ENCODE results near the gene UVSSA.

Gene UVSSA

DNA sequence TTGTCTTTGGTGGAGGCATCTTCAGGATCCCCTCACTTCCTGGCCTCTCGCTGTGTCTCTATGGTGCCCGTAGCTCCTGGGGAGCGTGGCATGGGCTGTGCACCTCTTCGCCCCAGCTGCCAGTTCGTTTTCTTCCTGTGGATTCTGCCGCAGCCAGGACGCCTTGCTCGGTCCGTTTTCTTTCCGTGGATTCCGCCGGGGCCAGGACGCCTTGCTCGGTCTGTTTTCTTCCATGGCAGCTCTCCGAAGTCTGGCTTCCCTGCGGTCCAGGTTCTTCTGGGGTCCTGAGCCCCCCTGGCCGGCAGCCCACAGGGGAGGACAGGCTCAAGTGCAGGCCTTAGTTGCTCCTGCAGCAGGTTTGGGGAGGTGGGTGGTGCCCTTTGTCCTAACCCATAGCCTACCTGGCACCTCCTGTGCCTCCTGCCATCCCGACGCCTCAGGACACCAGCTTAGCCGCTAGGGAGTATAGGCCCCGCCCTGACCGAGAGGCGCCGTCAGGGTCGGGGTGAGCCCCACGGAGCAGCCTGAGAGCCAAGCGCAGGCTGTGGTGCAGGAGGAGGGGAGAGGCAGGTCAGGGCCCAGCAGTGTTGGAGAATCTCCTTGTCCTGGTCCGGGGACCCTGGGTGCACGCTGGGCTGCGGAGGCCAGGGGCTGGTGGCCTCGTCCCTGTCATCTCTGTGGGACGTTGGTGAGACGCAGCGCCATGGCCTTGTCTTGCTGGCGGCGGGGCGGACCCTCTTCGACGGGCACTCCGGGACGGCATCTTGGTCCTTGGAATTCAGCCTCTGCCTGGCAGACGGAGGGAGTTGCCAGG lies 27.1 kb downstream of the UVSSA start:
- H3K4me1 ChIP-seq (ENCODE audit: insufficient read depth, low read length) = no peaks in the 10 kb centered on the region
- no peak overlapping the region for H3K27ac ChIP-seq (ENCODE audit: low read length)
- no peak overlapping the region for H3K9ac ChIP-seq (ENCODE audit: low read depth, low read length)
- no peaks in the 10 kb centered on the region for H3K9me3 ChIP-seq (ENCODE audit: insufficient read depth, low read depth, low read length)
- H3K27me3 ChIP-seq (ENCODE audit: insufficient read depth, low read length) = no peaks in the 10 kb centered on the region
- no peak overlapping the region for H3K4me3 ChIP-seq (ENCODE audit: low read length)
- no peaks in the 10 kb centered on the region for H3K36me3 ChIP-seq (ENCODE audit: insufficient read depth, low read depth, low read length)

DNA sequence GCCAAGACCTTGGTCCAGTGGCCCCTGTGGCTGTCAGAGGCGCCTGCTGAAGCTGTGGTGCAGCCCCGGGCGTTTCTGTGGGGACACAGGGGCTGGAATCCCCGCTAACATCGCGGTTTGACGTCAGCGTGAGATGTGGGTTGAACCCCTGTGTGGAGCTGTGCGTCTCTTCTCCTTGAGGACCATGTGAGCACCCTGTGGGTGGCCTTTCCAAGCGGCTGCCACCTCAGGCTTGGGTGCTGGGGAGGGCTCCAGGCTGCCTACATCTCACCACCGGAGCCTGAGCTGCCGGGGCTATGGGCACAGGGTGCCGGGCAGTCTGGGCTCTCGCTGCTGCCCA lies 27.7 kb downstream of the UVSSA start:
- Histone ChIP-seq H3K27ac (ENCODE audit: low read length) (no peak overlapping the region), H3K9ac (ENCODE audit: low read depth, low read length) (no peak overlapping the region), H3K9me3 (ENCODE audit: insufficient read depth, low read depth, low read length) (no peaks in the 10 kb centered on the region), H3K27me3 (ENCODE audit: insufficient read depth, low read length) (no peaks in the 10 kb centered on the region), H3K4me3 (ENCODE audit: low read length) (no peak overlapping the region), H3K4me1 (ENCODE audit: insufficient read depth, low read length) (no peaks in the 10 kb centered on the region), H3K36me3 (ENCODE audit: insufficient read depth, low read depth, low read length) (no peaks in the 10 kb centered on the region)

DNA sequence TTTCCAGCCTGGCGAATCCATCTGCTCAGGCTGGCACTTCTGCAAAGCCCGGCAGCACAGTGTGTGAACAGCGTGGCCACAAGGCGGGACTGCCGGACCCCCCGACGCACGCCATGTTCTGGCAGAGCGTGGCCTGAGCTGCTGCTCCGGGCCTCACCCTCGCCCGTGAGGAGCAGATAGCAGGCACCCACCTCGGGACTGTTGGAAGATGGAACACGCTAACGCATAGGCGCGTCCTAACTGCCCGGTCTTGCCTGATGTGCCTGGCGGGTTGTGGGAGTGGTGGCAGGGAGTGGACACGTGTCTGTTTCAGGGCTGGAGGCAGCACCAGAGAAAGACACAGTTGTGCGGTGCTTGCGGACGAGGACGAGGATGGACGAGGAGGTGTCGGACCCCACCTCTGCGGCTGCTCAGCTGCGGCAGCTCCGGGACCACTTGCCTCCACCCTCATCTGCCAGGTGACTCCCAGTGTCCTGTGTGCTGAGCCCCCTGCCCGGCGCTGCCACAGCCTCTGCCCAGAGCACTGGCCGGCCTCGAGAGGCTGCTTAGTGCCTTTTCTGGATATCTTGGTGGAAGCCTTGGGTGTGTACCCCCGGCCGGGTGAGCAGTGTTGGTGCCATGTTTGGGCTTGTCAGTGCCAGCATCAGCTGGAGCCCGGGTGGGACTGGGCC lies 28.2 kb downstream of the UVSSA start:
- Histone ChIP-seq H3K27ac (ENCODE audit: low read length) (no peak overlapping the region), H3K4me3 (ENCODE audit: low read length) (no peak overlapping the region), H3K9ac (ENCODE audit: low read depth, low read length) (no peak overlapping the region), H3K9me3 (ENCODE audit: insufficient read depth, low read depth, low read length) (no peaks in the 10 kb centered on the region), H3K4me1 (ENCODE audit: insufficient read depth, low read length) (no peaks in the 10 kb centered on the region), H3K36me3 (ENCODE audit: insufficient read depth, low read depth, low read length) (no peaks in the 10 kb centered on the region), H3K27me3 (ENCODE audit: insufficient read depth, low read length) (no peaks in the 10 kb centered on the region)

DNA sequence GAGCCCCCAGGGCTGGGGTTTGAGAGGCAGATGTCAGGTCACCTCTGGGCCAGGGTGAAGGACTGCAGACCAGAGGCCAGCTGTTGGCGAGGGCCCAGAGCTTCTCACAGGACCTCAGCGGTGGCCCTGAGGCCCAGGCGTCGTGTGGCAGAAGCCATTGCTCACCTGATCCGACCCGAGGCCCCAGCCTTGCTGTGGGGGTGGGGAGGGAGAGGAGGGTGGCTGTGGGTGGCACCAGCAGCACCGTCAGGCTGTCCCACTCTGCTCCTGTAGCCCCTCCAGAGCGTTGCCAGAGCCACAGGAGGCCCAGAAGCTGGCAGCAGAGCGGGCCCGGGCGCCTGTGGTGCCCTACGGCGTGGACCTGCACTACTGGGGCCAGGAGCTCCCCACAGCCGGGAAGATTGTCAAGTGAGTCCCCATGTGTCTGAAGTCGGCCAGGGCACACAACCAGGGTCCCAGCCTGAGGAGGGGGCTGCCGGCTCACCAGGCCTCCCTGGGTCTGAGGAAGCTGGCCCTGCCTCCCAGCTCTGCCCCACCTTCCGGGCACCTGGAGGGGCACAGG lies 28.8 kb downstream of the UVSSA start:
- Histone ChIP-seq H3K27ac (ENCODE audit: low read length) (no peak overlapping the region), H3K9ac (ENCODE audit: low read depth, low read length) (no peak overlapping the region), H3K4me3 (ENCODE audit: low read length) (no peak overlapping the region), H3K36me3 (ENCODE audit: insufficient read depth, low read depth, low read length) (no peaks in the 10 kb centered on the region), H3K27me3 (ENCODE audit: insufficient read depth, low read length) (no peaks in the 10 kb centered on the region), H3K4me1 (ENCODE audit: insufficient read depth, low read length) (no peaks in the 10 kb centered on the region), H3K9me3 (ENCODE audit: insufficient read depth, low read depth, low read length) (no peaks in the 10 kb centered on the region)

DNA sequence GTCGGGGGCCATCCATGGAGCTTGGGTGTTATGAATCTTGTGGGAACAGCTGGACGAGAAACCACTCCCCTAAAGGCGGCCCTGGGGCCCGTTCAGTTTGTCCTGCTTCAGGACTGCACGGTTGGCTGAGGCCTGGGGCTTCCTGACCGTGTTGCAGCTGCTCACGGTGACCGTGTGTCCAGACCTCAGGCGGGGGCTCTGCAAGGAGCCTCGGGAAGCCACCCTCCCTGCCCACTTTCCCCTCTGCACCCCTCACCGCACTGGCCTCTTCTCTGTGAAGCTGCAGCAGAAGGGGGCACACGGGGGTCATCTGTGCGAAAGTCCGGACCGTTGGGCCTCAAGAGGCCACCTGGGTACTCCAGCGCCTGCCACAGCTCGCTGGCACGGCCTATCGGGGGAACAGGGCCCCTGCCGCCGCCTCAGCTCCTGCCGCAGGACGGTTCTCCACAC lies 29.4 kb downstream of the UVSSA start:
- no peak overlapping the region for H3K4me3 ChIP-seq (ENCODE audit: low read length)
- no peaks in the 10 kb centered on the region for H3K4me1 ChIP-seq (ENCODE audit: insufficient read depth, low read length)
- H3K9ac ChIP-seq (ENCODE audit: low read depth, low read length) = no peak overlapping the region

DNA sequence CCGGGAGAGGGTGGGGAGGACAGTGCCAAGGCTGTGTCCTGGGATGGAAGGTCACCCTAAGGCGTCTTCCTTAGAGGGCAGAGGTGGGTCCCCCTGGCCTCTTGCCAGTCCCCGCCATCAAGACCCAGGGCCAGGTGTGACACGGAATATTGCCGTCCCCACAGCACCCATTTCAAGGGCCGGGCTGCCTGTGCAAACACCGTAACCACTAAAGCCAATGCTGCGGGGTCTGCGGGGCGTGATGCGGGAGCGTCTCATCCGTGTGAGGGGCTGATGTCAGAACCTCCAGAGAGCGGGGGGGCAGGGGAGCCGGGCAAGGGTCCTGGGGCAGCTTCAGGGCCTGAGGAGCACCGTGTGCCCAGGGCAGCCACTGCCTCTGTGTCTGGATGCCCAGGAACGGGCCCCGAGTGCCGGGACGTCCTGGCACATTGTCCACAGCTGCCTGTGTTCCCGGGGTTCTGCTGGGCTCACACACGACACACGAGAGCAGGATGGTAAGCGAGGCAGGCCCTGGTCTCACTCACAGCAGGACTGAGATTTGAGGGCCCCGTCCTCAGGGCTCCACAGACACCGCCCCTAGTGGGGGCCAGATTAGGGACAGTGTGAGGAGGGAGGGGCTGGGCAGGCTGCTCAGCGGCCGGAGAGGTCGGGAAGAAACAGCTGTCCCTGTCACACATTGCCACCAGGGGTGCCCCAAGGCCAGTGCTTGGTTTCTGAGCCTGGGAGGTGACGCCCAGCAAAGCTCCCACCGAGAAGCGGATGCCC lies 30.0 kb downstream of the UVSSA start:
- no peaks in the 10 kb centered on the region for H3K36me3 ChIP-seq (ENCODE audit: insufficient read depth, low read depth, low read length)
- H3K27me3 ChIP-seq (ENCODE audit: insufficient read depth, low read length) = no peaks in the 10 kb centered on the region

More for the DNA sequence above, 29.4 kb downstream of the UVSSA start:
- H3K36me3 ChIP-seq (ENCODE audit: insufficient read depth, low read depth, low read length) = no peaks in the 10 kb centered on the region
- no peak overlapping the region for H3K27ac ChIP-seq (ENCODE audit: low read length)
- H3K27me3 ChIP-seq (ENCODE audit: insufficient read depth, low read length) = no peaks in the 10 kb centered on the region
- H3K9me3 ChIP-seq (ENCODE audit: insufficient read depth, low read depth, low read length) = no peaks in the 10 kb centered on the region

DNA sequence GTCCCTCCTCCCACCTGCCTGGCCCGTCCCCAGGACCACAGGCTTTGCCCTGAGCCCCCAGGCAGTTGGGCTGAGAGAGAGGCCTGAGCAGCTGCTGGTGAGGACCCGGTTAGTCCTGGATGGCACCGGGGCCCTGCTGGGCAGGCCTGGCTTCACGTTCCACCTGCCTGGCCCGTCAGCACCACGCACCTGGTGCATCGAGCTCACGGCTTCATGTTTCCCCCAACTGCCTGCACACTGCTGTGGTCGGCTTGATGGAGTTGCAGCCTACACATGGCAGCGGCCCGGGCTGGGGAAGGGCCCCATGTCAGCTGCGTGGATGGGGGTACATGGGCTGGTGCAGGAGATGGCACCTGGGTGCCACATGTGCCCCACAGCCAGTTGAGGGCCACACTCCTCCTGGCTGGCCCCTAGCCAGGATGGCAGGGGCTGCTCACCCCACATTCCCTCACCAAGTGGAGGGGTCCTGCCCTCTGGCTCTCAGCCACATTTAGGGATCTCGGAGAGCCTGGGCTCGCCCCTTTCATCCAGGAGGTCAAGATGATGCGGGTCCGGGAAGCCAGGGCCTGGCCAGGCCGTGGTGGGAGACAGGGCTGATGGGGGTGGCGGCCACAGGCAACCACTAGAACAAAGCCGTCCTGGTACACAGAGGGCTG lies 30.7 kb downstream of the UVSSA start:
- Histone ChIP-seq H3K27ac (ENCODE audit: low read length) (no peak overlapping the region), H3K4me1 (ENCODE audit: insufficient read depth, low read length) (no peaks in the 10 kb centered on the region), H3K4me3 (ENCODE audit: low read length) (no peak overlapping the region), H3K9ac (ENCODE audit: low read depth, low read length) (no peak overlapping the region), H3K36me3 (ENCODE audit: insufficient read depth, low read depth, low read length) (no peaks in the 10 kb centered on the region), H3K9me3 (ENCODE audit: insufficient read depth, low read depth, low read length) (no peaks in the 10 kb centered on the region), H3K27me3 (ENCODE audit: insufficient read depth, low read length) (no peaks in the 10 kb centered on the region)

More for the DNA sequence above, 30.0 kb downstream of the UVSSA start:
- no peak overlapping the region for H3K27ac ChIP-seq (ENCODE audit: low read length)
- no peaks in the 10 kb centered on the region for H3K9me3 ChIP-seq (ENCODE audit: insufficient read depth, low read depth, low read length)
- no peak overlapping the region for H3K9ac ChIP-seq (ENCODE audit: low read depth, low read length)
- no peak overlapping the region for H3K4me3 ChIP-seq (ENCODE audit: low read length)
- no peaks in the 10 kb centered on the region for H3K4me1 ChIP-seq (ENCODE audit: insufficient read depth, low read length)

DNA sequence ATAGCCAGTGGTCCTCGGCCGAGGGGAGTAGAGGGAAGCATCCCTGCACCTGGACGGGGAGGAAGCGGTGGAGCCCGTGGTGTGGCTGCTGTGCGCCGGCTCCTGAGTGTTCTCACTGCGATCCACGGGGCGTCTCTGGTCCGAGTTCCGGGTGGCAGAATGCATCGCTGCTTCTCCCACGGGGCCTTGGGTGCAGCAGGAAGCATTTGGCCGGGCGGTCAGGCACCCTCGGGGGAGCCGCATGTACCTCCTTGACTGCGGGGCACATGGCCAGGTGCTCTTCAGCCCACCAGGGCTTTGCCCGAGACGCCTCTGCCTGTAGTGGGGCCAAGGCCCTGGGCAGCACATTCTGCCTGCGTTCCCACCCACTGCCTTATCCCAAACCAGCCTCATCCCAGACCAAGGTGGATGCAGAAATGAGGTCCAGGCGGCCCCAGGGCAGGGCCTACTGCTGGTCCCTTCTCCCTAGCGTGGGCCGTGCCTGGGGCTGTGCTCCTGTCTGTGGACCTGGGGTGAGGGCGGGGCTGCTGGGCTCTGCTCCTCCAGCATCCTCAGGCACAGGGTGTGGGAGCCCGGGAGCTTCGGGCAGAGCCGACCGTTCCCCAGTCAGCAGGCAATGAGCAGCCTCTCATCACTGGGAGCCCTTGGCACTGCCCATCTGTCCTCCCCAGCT lies 31.7 kb downstream of the UVSSA start:
- H3K4me3 ChIP-seq (ENCODE audit: low read length) = no peak overlapping the region

DNA sequence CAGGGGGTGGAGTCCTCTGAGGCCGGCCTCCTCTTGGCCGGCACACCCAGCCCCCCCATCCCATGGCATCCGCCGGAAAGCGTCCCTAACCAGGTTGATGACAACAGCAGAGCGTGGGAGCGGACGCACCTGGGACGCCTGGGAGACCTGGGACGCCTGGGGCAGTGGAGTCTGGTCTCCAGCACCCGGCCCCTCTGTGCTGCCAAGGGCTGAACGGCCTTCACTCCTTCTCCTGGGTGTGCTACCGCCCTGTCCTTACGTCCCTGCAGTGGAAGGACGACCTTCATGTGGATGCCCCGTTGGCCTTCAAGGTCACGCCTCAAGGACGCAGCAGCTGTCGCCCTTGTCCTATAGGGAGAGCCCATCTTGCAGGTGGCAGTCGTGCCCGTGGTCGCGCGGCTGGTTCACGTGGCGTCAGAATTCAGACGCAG lies 32.4 kb downstream of the UVSSA start:
- H3K36me3 ChIP-seq (ENCODE audit: insufficient read depth, low read depth, low read length) = no peaks in the 10 kb centered on the region
- H3K4me1 ChIP-seq (ENCODE audit: insufficient read depth, low read length) = no peaks in the 10 kb centered on the region
- H3K4me3 ChIP-seq (ENCODE audit: low read length) = no peak overlapping the region
- no peaks in the 10 kb centered on the region for H3K27me3 ChIP-seq (ENCODE audit: insufficient read depth, low read length)
- H3K9ac ChIP-seq (ENCODE audit: low read depth, low read length) = no peak overlapping the region
- H3K27ac ChIP-seq (ENCODE audit: low read length) = no peak overlapping the region
- H3K9me3 ChIP-seq (ENCODE audit: insufficient read depth, low read depth, low read length) = no peaks in the 10 kb centered on the region

More for the DNA sequence above, 31.7 kb downstream of the UVSSA start:
- Histone ChIP-seq H3K9ac (ENCODE audit: low read depth, low read length) (no peak overlapping the region), H3K27me3 (ENCODE audit: insufficient read depth, low read length) (no peaks in the 10 kb centered on the region), H3K4me1 (ENCODE audit: insufficient read depth, low read length) (no peaks in the 10 kb centered on the region), H3K9me3 (ENCODE audit: insufficient read depth, low read depth, low read length) (no peaks in the 10 kb centered on the region), H3K27ac (ENCODE audit: low read length) (no peak overlapping the region), H3K36me3 (ENCODE audit: insufficient read depth, low read depth, low read length) (no peaks in the 10 kb centered on the region)

DNA sequence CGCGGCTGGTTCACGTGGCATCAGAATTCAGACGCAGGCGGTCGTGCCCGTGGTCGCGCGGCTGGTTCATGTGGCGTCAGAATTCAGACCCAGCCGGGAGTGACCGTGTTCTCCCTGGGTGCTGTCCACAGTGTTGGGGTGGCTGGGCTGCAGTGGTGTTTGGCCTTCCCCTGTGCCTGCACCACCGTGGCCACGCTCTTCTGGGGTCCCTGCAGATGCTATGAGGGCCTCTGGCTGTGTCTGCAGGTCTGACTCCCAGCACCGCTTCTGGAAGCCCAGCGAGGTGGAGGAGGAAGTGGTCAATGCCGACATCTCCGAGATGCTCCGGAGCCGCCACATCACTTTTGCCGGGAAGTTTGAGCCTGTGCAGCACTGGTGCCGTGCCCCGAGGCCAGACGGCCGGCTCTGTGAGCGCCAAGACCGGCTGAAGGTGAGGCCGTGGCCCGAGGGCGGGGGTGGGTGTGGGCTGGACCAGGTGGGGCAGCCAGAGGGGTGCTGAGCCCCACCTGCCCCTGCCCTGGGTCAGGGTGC lies 32.9 kb downstream of the UVSSA start:
- H3K27ac ChIP-seq (ENCODE audit: low read length) = no peak overlapping the region
- no peaks in the 10 kb centered on the region for H3K9me3 ChIP-seq (ENCODE audit: insufficient read depth, low read depth, low read length)
- no peak overlapping the region for H3K9ac ChIP-seq (ENCODE audit: low read depth, low read length)
- no peak overlapping the region for H3K4me3 ChIP-seq (ENCODE audit: low read length)
- no peaks in the 10 kb centered on the region for H3K27me3 ChIP-seq (ENCODE audit: insufficient read depth, low read length)
- no peaks in the 10 kb centered on the region for H3K4me1 ChIP-seq (ENCODE audit: insufficient read depth, low read length)
- no peaks in the 10 kb centered on the region for H3K36me3 ChIP-seq (ENCODE audit: insufficient read depth, low read depth, low read length)
